SH-SY5Y (cell line): ENCODE measurements around the gene STRAP.

Source experiments
- GATA2 ChIP-seq: IDR thresholded peaks from 2 replicates; pipeline ENCODE4 v1.6.1; 2011; ENCODE audit warnings: mild to moderate bottlenecking, low read depth, low read length
- GATA3 ChIP-seq: IDR thresholded peaks from 2 replicates; pipeline ENCODE4 v1.6.1; 2011; ENCODE audit warnings: low read depth, mild to moderate bottlenecking, low read length, moderate library complexity

DNA sequence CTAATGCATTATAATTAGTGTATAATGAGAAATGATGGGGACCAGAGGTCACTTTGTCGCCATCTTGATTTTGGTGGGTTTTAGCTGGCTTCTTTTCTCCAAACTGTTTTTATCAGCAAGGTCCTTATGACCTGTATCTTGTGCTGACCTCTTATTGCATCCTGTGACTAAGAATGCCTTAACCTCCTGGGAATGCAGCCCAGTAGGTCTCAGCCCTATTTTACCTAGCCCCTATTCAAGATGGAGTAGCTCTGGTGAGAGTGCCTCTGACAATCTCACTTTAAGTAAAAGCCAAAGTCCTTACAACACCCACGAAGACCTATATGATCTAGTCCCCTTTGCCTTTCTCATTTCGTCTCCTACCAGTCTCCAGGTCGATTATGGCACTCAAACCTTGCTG lies 28.3 kb upstream of the STRAP start:
- no peak for TF ChIP-seq GATA2
- no peak for TF ChIP-seq GATA3
